HG03064 (cell line): ENCODE data around the gene ARID2.
A peak's percentile ranks its signal among the peaks of the same experiment; 100 is the strongest.

Experiments
- ATAC-seq: cut with Tn5 transposase; IDR thresholded peaks from one replicate; pipeline ENCODE4 v1.9.1; 2021; ENCODE audit warnings: low read depth; ENCODE audit not compliant: unreplicated experiment

The ARID2 gene

DNA sequence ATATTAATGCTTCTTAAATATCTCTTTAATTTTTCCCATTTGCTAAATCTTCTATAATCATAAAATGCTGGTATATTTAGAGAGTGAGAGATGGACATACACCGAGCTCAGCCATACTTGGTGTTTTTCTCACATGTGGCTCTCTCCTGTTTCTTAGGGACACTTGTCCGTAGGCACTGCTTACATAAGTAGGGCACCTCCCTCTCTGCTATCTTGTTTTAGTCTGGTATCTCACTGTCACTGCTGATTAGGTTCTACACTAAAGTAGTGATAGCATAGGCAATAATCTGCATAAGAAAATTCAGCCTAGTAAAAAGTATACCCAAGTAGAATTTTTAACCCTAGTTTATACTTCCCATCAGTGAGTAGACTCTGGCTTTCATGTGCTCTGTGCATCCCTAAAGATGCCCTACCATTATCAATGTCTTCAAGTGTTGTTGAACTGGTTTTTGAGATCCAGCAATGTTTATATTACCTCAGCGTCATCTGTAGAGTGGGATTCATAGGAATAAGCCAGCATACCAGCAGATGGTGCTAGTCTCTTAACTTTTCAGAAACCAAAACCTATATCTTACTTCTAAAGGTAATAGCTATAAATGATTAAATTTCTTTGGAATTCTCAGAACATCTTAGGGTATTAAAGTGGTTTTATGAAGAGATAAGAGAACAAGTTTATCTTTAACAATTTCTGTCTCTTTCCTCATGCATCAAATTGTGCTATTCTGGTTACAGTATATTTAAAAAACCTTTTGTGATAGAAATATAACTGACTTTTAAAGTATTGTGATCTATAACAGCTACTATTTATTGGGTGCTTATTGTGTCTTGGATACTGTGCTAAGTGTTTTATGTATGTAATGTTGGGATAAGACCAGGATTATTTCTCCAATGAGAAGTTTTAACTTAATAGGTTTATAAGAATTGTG, 32.9 kb downstream of the ARID2 start:
- ATAC-seq = no peak

DNA sequence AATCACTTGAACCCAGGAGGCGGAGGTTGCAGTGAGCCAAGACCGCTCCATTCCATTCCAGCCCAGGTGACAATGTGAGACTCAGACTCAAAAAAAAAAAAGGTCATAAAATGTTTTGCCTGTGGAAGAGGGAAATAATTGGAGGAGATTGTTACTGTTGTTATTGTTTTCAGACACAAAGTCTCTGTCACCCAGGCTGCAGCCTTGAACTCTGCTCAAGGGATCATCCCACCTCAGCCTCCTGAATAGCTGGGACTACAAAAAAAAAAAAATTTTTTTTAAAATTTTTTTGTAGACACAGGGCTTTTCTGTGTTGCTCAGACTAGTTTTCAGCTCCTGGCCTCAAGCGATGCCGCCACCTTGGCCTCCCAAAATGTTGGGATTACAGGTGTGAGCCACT, 33.9 kb downstream of the ARID2 start:
- ATAC-seq = no peak

DNA sequence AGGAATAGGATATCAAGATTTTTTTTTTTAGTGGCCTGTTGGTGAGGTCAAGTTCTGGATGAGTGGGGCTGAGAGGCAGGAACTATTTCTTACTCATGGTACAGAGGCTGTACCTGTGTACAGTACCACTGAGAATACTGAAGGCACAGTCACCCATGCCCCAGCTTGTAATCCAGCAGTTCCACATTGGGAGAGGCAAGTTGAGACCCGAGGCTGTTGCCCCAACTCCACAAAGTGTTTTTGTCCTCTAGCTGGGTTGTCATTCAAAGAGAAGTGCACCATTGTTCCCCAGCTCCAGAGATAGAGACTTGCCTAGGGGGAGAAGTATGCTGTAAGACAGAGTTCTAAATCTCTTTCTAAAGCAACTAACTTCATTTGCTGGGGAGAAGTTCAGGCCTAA, 38.7 kb downstream of the ARID2 start:
- ATAC-seq = no peak

GRCh38 chr12:45773747-45774146, 44.2 kb downstream of the ARID2 start:
- ATAC-seq = no peak

GRCh38 chr12:45774508-45775162, 45.1 kb downstream of the ARID2 start:
- ATAC-seq = no peak

DNA sequence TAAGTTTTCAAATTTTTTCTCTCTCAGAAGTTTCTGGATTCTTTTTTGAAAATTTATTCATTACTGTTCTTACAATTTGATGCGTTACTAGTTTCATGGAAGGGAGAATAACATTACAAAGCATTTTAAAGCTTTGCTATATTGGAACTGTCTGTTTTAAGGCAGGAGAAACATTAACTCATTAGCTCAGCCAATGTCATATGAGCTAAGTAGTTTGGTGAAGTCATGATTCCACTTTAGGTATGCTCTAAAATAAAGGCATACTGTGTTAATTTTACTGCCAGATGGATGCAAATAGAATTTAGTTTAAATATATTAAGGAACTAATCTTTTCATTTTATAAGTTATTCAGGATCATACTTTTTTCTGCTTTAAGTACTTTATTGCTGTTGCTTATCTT, 46.0 kb downstream of the ARID2 start:
- no peak for ATAC-seq

GRCh38 chr12:45775964-45776363, 46.5 kb downstream of the ARID2 start:
- ATAC-seq = no peak

DNA sequence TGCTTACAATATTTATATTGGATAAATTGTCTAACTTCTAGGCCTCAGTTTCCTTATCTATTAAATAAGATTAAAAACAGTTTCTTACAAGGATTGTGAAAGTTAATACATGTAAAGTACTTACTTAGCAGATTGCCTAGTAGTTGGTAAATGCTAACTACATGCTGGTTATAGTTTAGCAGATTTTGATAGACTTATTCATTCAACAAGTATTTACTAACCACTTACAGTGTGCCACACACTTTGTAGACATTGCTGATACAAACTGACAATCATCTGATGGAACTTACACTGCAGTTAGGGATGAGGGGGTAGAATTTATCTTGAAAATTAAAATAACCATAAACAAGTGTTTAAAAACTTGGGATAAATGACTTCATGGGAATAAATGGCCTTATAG, 50.4 kb downstream of the ARID2 start:
- ATAC-seq = no peak

- no peak for ATAC-seq
These were observed 51.6 kb downstream of the ARID2 start for GRCh38 chr12:45781080-45781479.

GRCh38 chr12:45785315-45785714, 55.8 kb downstream of the ARID2 start:
- ATAC-seq = no peak

GRCh38 chr12:45789025-45789424, 59.5 kb downstream of the ARID2 start:
- ATAC-seq = no peak

GRCh38 chr12:45794422-45794821, 64.9 kb downstream of the ARID2 start:
- ATAC-seq = no peak

GRCh38 chr12:45801625-45802024, 72.1 kb downstream of the ARID2 start:
- ATAC-seq = no peak

GRCh38 chr12:45803111-45803510, 73.6 kb downstream of the ARID2 start:
- no peak for ATAC-seq

DNA sequence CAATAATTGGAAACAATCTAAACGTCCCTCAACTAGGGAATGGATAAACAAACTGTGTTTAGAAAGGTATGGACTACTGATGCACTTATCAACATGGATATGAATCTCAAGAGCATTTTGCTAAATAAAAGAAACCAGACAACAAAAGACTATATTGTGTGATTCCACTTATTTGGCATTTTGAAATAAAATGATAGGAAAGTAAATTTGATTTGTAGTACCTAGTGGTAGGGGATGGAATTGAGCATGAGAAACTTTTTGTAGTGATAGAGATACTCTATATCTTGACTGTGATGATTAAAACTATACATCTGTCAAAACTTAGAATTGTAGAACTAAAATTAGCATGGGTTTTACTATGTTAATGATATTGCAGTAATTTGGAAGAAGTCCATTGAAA, 87.1 kb downstream of the ARID2 start:
- no peak for ATAC-seq

DNA sequence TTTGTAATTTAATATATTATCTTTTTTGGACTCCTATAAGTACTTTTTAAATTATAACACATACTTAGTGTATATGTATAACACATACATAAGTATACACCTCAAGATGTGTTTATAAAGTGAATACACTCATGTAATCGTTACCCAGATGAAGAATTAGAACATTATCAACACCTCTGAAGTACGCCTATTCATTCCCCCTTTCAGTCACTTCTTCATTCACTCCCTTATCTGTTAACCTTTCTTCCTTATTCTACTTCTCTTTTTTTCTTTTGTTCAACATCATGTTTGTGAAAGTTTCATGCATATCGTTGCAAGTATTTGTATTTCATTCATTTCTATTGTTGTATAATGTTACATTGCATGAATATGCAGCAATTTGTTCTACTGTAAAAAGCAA, 98.5 kb downstream of the ARID2 start:
- ATAC-seq = no peak

DNA sequence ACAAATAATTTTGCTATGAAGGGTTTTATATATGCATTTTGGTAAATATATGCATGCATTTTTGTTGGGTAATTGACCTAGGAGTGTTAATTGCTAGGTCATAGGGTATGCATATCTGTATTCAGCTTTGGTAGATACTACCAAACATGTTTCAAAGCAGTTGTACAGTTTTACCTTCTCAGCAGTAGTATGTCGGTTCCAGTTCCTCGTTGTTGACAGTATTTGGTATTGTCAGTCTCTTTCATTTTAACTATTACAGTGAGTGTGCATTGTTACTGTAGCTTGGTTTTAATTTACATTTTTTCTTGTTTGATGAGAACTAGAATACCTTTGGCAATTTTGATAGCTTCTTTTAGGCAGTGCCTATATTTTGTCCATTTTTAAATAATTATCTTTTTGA, 98.9 kb downstream of the ARID2 start:
- peak; percentile 69 for ATAC-seq

- no peak for ATAC-seq
These were observed 102.1 kb downstream of the ARID2 start for GRCh38 chr12:45831590-45831989.

GRCh38 chr12:45833401-45833800, 103.9 kb downstream of the ARID2 start:
- no peak for ATAC-seq

GRCh38 chr12:45834809-45835208, 105.3 kb downstream of the ARID2 start:
- ATAC-seq = no peak

- no peak for ATAC-seq
These were observed 110.4 kb downstream of the ARID2 start for GRCh38 chr12:45839917-45840316.

GRCh38 chr12:45849289-45849688, 119.8 kb downstream of the ARID2 start:
- no peak for ATAC-seq
